Measurements from ENCODE around the gene APOA5. TPM values are rescaled to one million over a fixed set of nuclear protein-coding genes. Genes with fewer than 3 reads are reported as not detected.

The APOA5 gene
- total and polyA plus RNA-seq, 2 of the 13 experiments (the other 11 are each of a cell fraction or from before 2014, with no cell fraction given) = 44.0 to 49.1 TPM

- TF ChIP-seq, protein P1, sequence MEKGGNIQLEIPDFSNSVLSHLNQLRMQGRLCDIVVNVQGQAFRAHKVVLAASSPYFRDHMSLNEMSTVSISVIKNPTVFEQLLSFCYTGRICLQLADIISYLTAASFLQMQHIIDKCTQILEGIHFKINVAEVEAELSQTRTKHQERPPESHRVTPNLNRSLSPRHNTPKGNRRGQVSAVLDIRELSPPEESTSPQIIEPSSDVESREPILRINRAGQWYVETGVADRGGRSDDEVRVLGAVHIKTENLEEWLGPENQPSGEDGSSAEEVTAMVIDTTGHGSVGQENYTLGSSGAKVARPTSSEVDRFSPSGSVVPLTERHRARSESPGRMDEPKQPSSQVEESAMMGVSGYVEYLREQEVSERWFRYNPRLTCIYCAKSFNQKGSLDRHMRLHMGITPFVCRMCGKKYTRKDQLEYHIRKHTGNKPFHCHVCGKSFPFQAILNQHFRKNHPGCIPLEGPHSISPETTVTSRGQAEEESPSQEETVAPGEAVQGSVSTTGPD (CRISPR knock-in tag; IDR thresholded peaks at IDR 0.05) = no peak
- TF ChIP-seq NFE2L1 (CRISPR knock-in tag; IDR thresholded peaks at IDR 0.05; ENCODE audit: borderline replicate concordance) = no peak
- no peak for TF ChIP-seq HCFC1 (IDR thresholded peaks at IDR 0.05; ENCODE audit: low read depth, low read length)
- TF ChIP-seq KLF13 (CRISPR knock-in tag; IDR thresholded peaks at IDR 0.05) = no peak
- no peak for TF ChIP-seq ATRX (CRISPR knock-in tag; IDR thresholded peaks at IDR 0.05; ENCODE audit: borderline replicate concordance)
- peak; percentile 87; the same call in 1 of the 2 replicates for TF ChIP-seq ZNF431 (CRISPR knock-in tag; IDR thresholded peaks at IDR 0.05; ENCODE audit: borderline replicate concordance, low read depth)
- no peak for TF ChIP-seq NFE2 (CRISPR knock-in tag; IDR thresholded peaks at IDR 0.05)
- TF ChIP-seq ZNF225 (CRISPR knock-in tag; IDR thresholded peaks at IDR 0.05) = no peak
- no peak for TF ChIP-seq ZNF75D (CRISPR knock-in tag; IDR thresholded peaks at IDR 0.05; ENCODE audit: borderline replicate concordance)
- TF ChIP-seq ZSCAN12 (CRISPR knock-in tag; IDR thresholded peaks at IDR 0.05) = no peak
- no peak; the same call in 1 of the 2 replicates for TF ChIP-seq NR1H2 (CRISPR knock-in tag; IDR thresholded peaks at IDR 0.05; ENCODE audit: borderline replicate concordance, low read depth)
- TF ChIP-seq, protein P2, sequence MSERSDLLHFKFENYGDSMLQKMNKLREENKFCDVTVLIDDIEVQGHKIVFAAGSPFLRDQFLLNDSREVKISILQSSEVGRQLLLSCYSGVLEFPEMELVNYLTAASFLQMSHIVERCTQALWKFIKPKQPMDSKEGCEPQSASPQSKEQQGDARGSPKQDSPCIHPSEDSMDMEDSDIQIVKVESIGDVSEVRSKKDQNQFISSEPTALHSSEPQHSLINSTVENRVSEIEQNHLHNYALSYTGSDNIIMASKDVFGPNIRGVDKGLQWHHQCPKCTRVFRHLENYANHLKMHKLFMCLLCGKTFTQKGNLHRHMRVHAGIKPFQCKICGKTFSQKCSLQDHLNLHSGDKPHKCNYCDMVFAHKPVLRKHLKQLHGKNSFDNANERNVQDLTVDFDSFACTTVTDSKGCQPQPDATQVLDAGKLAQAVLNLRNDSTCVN (CRISPR knock-in tag; IDR thresholded peaks at IDR 0.05; ENCODE audit: borderline replicate concordance) = 0 out of 2 replicates have a peak, but pooled peaks have one; percentile 33
These were observed 37.2 kb upstream of the APOA5 start (continued) for GRCh38 chr11:116828632-116829524.

Measured in HepG2 (cell line).